Measurements from ENCODE around the gene KDELR1.

DNA sequence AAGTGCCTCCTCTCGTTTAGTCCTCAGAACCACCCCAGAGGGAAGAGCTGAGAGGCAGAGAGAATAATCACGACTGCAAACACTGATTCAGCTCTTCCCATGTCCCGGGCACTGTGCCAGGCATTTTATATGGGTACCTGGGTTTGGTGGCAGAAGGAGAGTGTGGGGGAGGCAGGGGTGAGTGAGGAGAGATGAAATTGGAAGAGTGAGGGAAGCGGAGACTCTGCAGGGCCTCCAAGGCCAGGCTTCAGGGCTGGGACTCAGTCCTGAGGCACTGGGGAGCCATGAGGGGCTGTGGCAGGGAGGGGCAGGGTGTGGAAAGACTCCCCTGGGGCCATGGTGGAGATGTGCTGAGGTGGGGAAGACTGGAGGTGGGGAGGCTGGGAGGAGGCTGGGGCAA, 18.4 kb downstream of the KDELR1 start:
- no peak for TF ChIP-seq POLR2A (IDR thresholded peaks at IDR 0.05)
- TF ChIP-seq, protein P1, sequence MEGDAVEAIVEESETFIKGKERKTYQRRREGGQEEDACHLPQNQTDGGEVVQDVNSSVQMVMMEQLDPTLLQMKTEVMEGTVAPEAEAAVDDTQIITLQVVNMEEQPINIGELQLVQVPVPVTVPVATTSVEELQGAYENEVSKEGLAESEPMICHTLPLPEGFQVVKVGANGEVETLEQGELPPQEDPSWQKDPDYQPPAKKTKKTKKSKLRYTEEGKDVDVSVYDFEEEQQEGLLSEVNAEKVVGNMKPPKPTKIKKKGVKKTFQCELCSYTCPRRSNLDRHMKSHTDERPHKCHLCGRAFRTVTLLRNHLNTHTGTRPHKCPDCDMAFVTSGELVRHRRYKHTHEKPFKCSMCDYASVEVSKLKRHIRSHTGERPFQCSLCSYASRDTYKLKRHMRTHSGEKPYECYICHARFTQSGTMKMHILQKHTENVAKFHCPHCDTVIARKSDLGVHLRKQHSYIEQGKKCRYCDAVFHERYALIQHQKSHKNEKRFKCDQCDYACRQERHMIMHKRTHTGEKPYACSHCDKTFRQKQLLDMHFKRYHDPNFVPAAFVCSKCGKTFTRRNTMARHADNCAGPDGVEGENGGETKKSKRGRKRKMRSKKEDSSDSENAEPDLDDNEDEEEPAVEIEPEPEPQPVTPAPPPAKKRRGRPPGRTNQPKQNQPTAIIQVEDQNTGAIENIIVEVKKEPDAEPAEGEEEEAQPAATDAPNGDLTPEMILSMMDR (IDR thresholded peaks at IDR 0.05) = no peak

All from esophagus squamous epithelium (tissue), 4 donors.